HG03108 (cell line): ENCODE data around the gene TMEM200A.

Experiments
- ATAC-seq: cut with Tn5 transposase; IDR thresholded peaks from one replicate; pipeline ENCODE4 v1.9.1; 2021; ENCODE audit warnings: moderate library complexity; ENCODE audit not compliant: unreplicated experiment

The TMEM200A gene

DNA sequence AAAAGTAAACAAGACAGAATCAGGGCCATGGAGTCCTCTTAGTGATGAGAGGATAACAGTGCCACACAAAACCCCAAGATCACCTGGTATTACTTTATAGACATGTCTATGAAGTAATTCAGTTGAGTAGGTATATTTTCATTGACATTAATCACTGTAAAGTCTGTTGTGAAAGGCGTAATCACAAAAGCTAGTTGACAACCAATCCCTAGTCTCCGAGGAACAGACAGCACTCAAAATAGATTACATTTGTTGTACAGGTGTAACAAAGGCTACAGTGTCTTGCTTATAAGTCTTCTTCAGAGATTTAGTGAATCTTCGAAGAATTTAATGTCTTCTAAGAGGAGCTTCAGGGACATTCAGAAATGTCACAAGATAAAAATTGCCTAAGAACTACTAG lies 120.1 kb downstream of the TMEM200A start:
- ATAC-seq = no peak

- ATAC-seq = no peak
These were observed 120.6 kb downstream of the TMEM200A start for GRCh38 chr6:130486417-130486816.

- ATAC-seq = no peak
These were observed 123.7 kb downstream of the TMEM200A start for GRCh38 chr6:130489514-130489913.
